Right lung (tissue), 5 donors: ENCODE measurements around the gene POU2F1. TPM values are rescaled to one million over a fixed set of nuclear protein-coding genes. Genes with fewer than 3 reads are reported as not detected.

Experiments
- DNase-seq, 2 donors: peaks; one replicate each; pipeline ENCODE4 v3.0.0-alpha.2; 2013
- polyA plus RNA-seq, 5 donors: library from polyadenylated mRNA; unstranded; fragments of 120-200 nt; gene quantifications; one replicate each; pipeline versions ENCODE4 v1.2.1 to v1.2.3, GENCODE V29; 2013; ENCODE audit warnings: inconsistent platforms in 1 of 5, low replicate concordance in 1 of 5; ENCODE audit not compliant: insufficient read length in 5 of 5, insufficient read depth in 1 of 5

Gene POU2F1
- polyA plus RNA-seq, 5 donors = 8.6 to 15.8 (median 13.6) TPM

DNA sequence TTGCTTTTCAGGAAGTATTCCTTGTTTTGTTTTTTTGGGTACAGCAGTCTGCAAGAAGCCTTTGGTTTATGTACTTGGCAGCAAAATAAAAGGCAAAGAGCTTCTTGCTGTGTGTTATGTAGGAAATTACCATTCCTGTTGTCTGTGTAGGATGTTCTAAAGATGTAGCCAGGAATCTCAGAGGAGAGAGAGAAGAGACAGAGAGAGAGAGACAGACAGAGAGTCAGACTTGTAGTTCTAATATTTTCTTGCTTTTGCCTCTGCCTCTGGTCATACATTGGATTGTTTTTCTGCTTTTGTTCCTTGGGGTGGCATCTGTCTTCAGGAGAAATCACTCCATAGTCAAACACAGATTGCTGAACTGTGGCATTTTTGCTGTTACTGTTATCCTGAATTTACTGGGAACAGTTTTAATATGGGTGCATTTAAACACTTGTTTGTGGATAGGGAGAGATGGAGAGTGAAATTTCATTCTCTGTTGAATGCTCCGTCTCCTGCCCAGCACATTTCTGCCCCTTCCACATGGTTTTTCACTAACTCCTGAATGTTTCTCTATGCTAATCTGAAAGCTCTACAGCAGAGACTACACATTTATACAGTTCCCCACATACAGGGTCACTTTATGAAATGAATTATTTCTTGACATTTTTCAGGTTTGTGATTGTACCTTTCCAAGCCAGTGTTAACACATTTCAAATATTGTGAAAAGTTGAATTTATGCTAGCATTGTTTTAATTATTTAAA lies 49.8 kb downstream of the POU2F1 start:
- DNase-seq = no peak

- no peak for DNase-seq
These were observed 51.8 kb downstream of the POU2F1 start for GRCh38 chr1:167272369-167272957.

GRCh38 chr1:167273027-167273800 lies 52.5 kb downstream of the POU2F1 start:
- no peak for DNase-seq

GRCh38 chr1:167274061-167274460 lies 53.4 kb downstream of the POU2F1 start:
- DNase-seq = no peak

DNA sequence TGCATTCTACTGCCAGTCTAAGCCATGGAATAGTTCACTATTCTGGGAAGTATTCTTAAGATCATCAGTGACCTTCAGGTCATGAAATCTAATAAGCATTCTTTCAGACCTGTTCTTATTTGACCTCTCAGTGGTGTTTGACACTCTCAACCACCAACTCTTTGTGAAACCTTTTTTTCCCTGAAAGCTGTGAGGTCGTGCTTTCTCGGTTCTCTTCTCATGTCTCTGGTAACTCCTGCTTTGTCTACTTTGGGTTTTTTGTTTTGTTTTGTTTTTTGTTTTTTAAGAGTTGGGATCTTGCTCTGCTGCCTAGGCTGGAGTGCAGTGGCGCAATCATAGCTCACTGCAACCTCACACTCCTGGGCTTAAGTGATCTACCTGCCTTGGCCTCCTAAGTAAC lies 56.3 kb downstream of the POU2F1 start:
- DNase-seq = no peak

GRCh38 chr1:167278497-167278896 lies 57.8 kb downstream of the POU2F1 start:
- no peak for DNase-seq

- no peak for DNase-seq
These were observed 60.2 kb downstream of the POU2F1 start for GRCh38 chr1:167280912-167281311.

GRCh38 chr1:167288390-167289074 lies 67.8 kb downstream of the POU2F1 start:
- DNase-seq = no peak

GRCh38 chr1:167289075-167289442 lies 68.4 kb downstream of the POU2F1 start:
- DNase-seq = no peak

DNA sequence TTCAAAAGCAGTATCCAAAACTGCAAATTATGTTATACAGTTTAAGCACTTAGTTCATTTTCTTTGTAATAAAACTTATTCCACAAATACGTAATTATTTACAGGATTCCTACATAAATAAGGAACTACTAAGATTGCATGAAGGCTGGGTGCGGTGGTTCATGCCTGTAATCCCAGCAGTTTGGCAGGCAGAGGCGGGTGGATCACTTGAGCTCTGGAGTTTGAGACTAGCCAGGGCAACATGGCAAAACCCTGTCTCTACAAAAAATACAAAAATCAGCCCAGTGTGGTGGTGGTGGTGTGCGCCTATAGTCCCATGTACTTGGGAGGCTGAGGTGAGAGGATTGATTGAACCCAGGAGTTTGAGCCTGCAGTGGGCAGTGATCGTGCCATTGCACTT lies 69.3 kb downstream of the POU2F1 start:
- no peak for DNase-seq

GRCh38 chr1:167291539-167292185 lies 71.0 kb downstream of the POU2F1 start:
- DNase-seq = no peak

GRCh38 chr1:167292216-167292615 lies 71.5 kb downstream of the POU2F1 start:
- DNase-seq = no peak

- no peak for DNase-seq
These were observed 72.4 kb downstream of the POU2F1 start for GRCh38 chr1:167293057-167293456.

- DNase-seq = no peak
These were observed 73.8 kb downstream of the POU2F1 start for GRCh38 chr1:167294528-167294927.

- no peak for DNase-seq
These were observed 76.8 kb downstream of the POU2F1 start for GRCh38 chr1:167297222-167298214.

DNA sequence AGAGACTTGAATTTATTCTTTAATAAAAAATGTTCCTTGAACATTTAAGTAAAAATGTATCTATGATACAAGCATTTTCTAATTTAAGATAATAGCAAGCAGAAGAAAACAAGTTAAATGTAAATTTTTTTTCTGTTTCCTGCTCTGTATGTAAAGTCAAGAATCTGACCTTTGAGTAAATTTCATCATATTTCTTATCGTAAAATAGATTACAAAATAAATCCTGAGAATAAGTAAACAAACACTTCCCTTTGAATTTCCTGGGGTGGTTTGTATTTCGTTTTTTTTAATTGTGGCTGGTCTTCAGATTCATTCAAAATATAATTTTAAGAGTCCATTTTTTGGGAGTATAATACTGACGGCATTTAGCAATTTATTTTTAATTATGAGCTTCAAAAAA lies 77.6 kb downstream of the POU2F1 start:
- DNase-seq = no peak

DNA sequence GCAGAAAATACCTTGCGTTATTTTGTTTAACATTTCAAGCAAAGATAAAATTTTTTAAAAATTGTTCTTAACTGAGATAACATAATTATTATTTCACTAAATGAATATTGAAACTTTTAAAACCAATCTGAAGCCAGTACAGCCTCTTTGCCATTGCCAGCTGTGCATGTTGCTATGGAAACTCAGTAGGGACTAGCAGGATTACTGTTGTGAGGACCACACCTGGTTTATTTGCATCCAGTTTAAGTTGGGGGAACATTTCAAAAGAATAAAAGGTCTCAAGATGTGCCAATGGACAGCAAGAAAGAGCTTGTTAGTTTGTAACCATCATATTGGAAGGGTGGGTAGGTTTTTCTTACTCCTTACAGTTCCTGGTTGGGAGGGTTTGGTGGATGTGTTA lies 80.7 kb downstream of the POU2F1 start:
- DNase-seq = no peak

GRCh38 chr1:167304165-167304564 lies 83.5 kb downstream of the POU2F1 start:
- DNase-seq = no peak

DNA sequence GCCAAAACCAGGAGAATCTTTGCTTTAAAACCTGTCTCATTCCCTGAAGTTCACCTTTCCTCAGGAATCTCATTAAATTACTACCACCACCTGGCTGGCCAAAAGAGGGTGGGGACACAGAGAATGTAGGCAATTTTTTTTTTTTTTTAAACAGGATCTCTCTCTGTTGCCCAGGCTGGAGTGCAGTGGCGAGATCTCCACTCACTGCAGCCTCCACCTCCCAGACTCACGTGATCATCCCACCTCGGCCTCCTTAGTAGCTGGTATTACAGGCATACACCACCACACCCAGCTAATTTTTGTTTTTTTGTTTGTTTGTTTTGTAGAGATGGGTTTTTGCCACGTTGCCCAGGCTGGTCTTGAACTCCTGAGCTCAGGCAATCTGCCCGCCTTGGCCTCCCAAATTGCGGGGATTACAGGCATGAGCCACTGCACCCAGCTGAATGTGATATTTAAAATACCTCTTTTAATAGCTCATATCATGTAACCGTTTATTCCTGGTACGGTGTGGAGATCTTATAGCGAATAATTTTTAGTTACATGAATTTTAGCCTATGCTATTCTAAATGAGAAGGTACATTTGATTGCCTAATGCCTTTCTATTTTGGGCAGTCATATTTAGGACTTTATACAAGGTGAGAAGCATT lies 84.5 kb downstream of the POU2F1 start:
- no peak for DNase-seq

- no peak for DNase-seq
These were observed 85.1 kb downstream of the POU2F1 start for GRCh38 chr1:167305706-167306277.
